Gastrocnemius medialis (tissue), 4 donors: Measurements from ENCODE around the gene CD72.

Experiments used
- POLR2A ChIP-seq, 2 donors: fragments of 450-650 bp; IDR thresholded peaks; one replicate each; pipeline ENCODE4 v1.6.1; 2017; ENCODE audit warnings: antibody characterized with exemption in 2 of 2, mild to moderate bottlenecking in 2 of 2, moderate library complexity in 2 of 2
- TF ChIP-seq, protein P1 (sequence below), 5 experiments: fragments of 450-650 bp in 3 of 5; fragments of 200-600 bp in 2 of 5; sonication (generic) in 2 of 5; IDR thresholded peaks in 4 of 5; conservative IDR thresholded peaks in 1 of 5; 1 replicate in 4 of 5; 2 replicates in 1 of 5; pipeline ENCODE4 v1.5.1; 2016 to 2019; ENCODE audit warnings: antibody characterized with exemption in 5 of 5, mild to moderate bottlenecking in 3 of 5, moderate library complexity in 3 of 5

- TF ChIP-seq, protein P1, sequence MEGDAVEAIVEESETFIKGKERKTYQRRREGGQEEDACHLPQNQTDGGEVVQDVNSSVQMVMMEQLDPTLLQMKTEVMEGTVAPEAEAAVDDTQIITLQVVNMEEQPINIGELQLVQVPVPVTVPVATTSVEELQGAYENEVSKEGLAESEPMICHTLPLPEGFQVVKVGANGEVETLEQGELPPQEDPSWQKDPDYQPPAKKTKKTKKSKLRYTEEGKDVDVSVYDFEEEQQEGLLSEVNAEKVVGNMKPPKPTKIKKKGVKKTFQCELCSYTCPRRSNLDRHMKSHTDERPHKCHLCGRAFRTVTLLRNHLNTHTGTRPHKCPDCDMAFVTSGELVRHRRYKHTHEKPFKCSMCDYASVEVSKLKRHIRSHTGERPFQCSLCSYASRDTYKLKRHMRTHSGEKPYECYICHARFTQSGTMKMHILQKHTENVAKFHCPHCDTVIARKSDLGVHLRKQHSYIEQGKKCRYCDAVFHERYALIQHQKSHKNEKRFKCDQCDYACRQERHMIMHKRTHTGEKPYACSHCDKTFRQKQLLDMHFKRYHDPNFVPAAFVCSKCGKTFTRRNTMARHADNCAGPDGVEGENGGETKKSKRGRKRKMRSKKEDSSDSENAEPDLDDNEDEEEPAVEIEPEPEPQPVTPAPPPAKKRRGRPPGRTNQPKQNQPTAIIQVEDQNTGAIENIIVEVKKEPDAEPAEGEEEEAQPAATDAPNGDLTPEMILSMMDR (IDR thresholded peaks at IDR 0.05 in 4 of 5, conservative IDR thresholded peaks at IDR 0.05 in 1 of 5) = no peak
- no peak for TF ChIP-seq POLR2A (IDR thresholded peaks at IDR 0.05)
Measured at GRCh38 chr9:35639631-35640030, 21.4 kb upstream of the CD72 start.
